HG03378 (cell line): ENCODE results near the gene TRAK1.

Experiments
- ATAC-seq: cut with Tn5 transposase; IDR thresholded peaks from one replicate; pipeline ENCODE4 v1.9.1; 2021; ENCODE audit warnings: mild to moderate bottlenecking, moderate library complexity; ENCODE audit not compliant: unreplicated experiment

TRAK1 gene

DNA sequence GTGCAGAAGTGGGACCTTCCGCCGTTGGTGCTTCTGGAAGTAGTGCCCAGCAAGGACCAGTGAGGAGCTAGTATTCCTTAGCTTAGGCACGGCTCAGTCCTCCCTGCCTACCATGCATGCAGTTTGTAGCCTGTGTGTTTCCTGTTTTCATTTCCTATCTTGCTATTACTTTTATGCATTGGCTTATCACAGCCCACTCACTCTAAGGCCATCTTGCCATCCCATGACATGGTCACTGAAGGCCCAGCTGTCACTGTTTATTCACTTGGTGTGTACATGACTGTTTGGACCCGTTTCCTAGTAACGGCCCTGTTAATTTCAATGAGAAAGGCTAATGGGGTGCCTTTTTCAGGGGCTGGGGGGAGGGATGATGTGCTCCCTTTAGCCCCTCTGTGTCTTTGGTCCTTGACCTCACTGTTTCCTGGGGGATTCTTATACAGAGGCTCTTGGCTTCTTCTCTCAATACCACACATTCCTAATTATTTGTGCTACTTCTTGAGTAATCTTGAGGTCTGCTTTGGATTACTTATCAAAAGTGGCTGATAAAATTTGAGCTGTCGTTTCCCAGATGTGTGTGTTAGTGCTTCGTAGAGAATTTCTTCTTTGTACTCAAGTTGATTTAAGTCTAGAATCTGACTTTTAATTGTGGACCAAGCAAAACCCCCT, 24.5 kb upstream of the TRAK1 start:
- no peak for ATAC-seq

DNA sequence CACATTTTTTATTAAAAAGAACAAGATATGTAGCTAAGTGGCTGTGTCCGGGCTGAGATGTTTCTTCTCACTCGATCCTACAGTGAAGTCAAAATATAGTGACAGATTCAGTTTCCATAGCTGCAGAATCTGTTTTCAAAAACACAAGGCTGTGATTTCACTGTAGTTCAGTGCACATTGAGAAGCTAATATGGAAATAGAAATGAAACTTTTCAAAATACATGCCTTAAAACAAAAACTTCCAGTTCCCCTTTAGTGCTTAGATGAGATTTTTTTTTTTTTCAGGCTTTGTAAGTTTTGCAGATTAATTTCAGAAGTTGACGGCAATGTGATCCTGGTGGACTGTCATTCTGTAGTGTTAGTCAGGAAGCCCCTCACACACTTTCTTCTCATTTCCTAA, 23.8 kb upstream of the TRAK1 start:
- peak; percentile 88 for ATAC-seq

DNA sequence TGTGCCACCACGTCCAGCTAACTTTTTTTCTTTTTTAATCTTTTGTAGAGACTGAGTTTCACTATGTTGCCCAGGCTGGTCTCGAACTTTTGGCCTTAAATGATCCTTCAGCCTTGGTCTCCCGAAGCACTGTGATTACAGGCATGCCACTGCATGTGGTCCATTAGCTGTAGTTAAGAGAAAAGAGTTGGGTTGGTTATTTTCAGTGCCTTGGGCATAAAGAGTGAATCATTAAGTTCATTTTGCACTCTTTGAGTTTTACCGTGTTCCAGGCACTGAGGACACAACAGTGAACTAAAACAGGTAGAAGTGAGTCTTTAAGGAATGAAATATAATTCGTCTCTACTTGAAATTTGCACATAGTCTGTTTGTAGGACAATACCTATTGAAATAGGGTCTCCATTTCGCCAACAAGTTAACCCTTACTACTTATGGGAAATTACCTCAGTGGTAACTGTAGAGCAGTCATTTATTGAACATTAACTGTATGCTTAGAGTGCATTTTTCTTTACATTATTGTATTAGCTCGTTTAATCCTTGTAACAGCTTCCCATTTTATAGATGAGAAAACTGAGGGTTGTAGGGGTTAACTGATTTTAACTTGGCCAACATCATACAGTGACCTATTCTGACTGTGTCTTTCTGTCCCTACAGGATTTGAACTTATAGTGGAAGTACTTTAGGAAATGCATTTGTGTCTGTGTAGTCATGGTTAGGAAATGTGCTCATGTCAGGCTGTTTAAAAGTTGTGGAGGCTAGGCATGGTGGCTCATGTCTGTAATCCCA, 22.7 kb upstream of the TRAK1 start:
- no peak for ATAC-seq

DNA sequence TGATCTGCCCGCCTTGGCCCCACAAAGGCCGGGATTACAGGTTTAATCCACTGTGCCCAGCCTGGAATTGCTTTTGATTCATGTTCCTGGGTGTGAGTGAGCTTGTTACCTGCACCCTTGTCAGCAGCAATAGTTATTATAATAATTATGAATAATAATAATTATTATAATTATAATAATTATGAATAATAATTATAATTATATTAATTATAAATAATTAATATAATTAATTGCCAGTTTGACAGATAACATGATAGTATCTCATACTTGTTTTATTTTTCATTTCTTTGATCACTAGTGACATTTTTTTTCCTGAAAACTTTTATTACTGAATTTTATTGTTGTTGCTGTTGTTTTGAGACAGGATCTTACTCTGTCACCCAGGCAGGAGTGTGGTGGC, 21.1 kb upstream of the TRAK1 start:
- ATAC-seq: no peak

DNA sequence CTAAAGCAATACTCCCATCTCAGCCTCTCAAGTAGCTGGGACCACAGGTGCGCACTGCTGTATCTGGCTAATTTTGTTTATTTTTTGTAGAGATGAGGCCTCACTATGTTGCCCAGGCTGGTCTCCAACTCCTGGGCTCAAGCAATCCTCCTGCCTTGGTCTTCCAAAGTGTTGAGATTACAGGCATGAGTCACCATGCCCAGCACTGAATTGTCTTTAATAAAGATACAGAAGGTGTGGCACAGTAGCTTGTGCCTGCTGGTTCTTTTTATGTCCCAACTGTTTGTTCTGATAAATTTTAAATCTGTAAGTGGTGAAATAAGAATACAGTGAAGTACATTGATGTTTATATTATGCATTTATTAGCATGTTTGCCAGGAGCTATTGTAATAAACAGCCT, 20.6 kb upstream of the TRAK1 start:
- no peak for ATAC-seq

DNA sequence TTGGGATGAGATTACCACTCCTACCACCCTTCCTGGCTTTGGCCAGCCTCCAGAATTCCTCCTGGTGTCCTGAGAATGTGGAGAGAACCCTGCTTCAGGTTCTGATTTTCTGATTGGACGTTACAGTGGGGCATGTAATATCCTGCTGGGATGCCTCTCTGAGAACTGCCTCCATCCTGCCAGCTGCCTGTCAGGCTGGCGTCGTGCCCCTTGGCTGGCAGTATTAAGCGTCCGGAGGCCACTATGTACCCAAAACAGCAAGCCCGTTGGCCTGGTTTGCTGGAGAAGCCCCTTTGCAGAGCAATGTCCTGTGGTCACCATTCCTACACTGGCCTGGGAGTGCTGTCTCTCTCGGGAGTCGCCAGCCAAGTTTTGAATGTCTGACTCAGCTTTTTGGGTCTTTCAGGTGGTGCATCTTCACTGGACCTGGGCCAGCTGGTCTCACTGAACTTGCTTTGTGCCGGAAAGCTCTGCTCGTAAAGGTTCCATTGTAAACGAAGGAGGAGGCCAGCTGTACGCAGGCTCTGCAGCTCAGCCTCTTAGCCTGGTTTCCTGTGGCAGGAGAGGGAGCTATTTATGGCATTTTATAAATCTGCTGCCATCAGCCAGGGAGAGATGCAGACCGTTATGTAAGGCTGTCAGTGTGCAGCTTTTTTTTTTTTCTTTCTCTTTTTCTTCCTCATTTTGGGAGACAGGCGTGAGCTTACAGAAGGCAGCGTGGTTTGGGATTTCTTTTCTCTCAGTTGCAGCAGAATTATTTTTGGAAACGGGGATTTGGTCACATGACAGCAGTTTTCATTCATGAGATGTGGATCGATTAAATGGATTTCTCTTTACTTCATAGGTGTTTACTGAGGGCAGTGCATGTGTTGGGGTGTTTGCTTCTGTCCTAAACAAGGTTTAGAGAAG, 19.0 kb upstream of the TRAK1 start:
- ATAC-seq: no peak

DNA sequence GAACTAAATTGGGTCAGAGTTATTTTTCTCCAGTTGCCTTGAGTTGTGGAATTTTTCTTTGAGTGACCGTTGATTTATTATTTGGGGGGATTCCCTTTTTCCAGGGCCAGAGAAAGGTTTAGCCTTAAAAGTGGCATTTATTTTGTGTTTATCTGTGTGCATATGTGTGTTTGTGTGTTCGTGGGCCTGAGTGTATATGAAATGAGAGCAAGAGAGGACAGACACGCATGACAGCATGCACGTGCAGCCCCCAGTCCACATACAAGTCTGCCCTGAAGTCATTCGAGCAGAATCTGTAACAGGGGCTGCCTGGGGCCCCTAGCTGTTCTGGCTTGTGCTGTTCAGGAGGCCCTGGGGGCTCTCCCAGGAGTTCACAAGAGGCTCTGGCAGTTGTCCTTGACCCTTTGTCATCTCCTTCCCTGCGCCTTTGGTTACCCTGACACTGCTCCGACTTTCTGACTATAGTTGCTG, 18.3 kb upstream of the TRAK1 start:
- ATAC-seq: no peak

DNA sequence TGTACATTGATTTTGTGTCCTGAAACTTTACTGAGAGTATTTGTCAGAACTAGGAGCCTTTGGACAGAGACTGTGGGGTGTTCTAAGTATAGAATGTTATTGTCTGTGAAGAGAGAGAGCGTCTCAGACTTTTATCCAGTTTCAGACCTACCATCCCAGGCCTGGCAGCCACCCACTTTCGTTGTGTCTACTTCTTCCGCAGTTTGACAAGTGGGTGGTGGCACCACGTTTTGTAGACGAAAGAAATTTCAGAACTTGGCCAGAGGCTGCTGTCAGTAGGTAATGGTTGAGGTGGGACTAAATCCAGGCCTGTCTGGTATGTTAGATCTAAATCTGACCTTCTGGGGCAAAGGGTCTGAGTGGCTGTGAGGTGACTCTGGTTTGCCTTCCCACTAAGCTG, 13.4 kb upstream of the TRAK1 start:
- no peak for ATAC-seq

DNA sequence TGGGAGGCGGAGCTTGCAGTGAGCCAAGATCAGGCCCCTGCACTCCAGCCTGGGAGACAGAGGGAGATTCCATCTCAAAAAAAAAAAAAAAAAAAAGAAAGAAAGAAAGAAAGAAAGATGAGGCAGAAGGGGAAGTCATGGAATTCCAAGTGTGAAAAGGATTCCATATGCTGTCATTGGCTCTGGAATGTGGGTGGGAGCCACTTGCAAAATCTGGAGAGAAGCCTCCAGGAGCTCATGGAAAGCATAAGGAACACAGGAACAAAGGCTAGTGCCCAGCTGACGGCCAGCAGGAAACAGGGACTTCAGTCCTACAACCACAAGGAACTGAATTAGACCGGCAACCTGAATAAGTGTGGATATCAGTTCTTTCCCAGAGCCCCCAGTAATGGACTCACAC, 12.5 kb upstream of the TRAK1 start:
- ATAC-seq: no peak

DNA sequence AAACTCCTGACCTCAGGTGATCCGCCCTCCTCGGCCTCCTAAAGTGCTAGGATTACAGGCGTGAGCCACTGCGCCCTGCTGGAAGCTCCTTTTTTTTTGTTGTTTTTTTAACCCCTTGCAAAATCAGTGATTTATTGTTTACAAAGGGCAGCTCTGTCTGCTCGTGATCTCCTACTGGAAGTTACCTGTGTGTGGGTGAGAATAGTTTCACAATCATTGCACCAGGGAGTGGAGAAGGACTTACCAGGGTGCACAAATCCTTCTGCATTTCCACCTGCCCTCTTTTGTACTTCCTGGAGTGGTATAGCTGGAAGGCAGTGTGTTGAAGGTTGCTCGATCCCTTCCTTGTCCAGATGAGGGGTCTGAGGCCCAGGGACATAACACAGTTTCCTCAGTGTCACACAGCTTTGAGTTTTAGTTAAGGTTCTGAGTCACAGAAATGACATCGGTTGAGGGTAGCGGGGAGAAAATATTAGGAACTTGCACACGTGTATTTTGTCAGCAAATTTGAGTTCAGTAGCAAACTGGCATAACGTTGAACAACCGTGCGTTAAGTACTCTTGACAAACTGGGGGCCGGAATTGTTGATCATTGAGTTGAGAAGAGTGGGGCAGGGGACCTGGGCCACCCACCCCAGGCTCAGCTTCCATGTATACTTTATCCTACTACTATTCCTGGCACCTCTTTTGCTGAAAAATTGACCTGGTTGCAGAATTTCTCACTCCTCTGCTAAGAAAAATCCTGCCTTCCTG, 11.3 kb upstream of the TRAK1 start:
- ATAC-seq: no peak

DNA sequence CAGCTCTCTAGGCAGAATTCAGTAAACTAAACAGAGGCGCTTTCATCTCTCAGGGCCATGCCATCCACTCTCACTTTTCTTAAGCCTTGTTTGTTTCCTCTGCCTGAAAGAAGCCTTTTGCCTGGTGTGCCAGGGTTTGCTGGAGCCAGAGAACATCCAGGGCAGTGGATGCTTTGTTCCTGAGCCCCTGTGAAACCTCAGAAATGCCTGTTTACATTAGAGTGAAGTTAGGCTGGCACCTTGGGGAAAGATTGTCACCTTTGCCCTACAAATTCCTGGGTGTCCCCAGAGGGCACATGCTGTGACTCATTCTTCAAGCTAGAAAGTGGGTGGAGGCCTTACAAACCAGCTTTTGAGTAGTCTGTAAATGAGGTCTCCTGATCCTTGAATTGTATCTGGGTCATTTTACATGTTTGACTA, 10.7 kb upstream of the TRAK1 start:
- ATAC-seq: no peak

DNA sequence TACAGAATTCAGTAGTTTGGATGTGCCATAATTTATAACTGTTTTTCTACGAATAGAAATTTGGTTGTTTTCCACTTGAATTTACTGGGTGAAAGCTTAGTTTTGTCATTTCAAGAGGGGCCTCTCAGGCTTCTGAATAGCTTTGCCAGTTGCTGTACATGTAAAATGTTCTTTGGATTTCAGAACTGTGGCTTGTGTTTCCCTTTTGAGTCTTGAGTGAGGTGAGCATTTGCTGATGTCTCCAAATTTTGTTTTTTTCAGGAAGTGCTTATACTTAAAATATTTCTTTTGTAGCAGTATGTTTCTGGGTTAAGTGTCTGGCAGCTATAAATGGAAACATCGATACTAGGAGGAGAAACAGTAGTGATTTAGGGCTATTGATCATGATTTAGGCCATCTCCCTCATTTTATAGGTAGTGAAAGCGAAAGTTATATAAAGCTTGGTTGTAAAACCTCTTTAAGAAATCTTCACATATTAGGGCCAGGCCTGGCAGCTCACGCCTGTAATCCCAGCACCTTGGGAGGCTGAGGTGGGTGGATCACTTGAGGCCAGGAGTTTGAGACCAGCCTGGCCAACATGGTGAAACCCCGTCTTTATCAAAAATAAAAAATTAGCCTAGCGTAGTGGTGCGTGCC, 9.2 kb upstream of the TRAK1 start:
- no peak for ATAC-seq

DNA sequence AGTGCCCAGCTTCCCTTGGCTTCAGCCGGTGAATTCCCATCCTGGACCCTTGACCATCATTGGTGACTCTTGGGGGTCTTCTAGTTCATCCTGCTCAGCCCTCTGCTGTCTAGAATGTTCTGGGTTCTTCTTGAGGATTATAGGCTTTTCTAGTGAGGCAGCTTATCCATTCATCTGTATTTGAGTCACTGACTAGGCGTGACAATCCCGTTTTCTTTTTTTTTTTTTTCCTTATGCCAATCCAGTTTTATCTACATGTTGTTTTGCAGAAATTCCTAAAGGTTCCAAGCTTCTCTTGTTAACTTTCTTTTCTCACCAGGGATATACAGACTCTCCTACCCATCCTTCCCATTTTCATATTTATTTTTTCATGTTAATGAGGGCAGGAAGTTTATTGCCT, 6.6 kb upstream of the TRAK1 start:
- ATAC-seq: no peak

DNA sequence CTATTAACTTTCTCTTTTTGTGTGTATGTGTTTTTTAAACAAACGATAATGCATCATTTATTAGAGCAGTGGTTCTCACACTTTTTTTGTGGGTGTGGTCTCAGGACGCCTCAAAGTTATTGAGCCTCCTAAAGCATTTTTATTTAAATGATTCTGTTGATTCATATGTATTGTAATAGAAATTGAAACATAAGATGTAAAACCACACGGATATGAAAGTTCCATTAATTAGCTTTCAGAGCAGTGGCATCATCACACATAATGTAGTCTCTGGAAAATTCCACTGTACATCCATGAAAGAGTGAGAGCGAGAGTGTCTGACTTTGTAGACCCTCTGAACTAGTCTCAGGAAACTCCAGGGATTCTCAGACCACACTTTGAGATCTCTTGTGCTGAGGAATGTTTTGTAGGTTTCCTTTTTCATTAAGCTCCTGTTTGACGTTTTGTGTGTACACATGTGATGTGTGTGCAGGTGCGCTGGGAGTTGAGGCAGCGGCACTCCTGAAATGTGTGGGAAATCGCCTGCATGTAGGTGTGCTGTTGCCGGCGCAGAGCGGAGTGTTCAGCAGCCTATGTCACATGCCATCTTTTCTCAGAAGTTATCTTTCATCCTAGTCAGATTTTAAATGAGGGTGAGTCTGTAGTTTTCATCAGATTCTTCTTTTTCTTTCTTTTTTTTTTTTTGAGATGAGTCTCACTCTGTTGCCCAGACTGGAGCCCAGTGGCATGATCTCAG, 5.3 kb upstream of the TRAK1 start:
- no peak for ATAC-seq

DNA sequence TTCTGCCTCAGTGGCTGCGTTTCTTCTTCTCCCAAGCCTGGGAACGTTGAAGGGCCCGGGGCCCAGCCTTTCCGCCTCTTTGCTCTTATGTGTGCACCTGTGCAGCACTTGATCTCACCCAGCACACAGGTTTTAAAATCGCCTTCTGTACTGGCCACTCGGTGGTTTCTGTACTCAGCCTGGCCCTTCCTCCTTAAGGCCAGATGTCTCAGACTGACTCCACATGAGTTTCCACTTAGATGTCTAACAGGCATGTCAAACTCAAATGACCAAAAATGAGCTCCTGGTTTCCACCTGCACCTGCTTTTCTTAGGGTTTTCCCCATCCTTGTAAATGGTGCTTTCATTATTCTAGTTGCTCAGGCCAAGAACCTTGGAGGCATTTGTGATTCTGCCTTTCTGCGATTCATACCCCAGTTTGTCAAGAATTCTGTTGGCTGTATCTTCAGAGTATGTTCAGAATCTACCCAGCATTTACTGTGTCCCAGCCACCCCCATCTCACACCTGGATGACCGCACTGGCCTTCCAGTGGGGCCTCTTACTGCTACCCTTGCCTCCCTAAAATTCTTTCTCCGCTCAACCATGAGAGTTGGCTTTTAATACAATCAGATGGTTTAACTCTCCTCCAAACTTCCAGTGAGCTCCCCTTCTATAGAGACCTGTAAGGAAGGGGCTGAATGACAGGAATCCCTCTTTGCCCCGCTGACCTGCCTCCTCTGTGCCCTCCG, 2.2 kb upstream of the TRAK1 start:
- no peak for ATAC-seq

DNA sequence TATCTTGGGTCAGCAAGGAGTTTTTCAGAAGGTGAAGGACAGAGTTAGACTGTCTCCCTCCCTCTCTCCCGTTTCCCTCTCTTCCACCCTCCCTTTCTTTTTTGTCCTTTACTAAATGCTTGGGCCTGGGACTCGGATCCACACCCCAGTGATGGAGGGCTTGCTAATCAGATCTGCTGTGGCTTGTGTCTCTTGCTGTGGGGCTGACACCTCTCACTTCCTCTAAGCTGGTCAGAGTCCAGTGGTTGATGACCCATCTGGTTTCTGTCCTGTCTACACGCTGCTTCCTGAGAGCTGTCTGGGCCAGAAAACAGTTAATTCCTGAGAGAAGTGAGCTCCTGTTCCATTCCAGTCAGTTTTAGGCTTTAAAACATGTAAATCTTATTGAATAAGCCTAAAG, 849 bp downstream of the TRAK1 start:
- ATAC-seq: no peak

DNA sequence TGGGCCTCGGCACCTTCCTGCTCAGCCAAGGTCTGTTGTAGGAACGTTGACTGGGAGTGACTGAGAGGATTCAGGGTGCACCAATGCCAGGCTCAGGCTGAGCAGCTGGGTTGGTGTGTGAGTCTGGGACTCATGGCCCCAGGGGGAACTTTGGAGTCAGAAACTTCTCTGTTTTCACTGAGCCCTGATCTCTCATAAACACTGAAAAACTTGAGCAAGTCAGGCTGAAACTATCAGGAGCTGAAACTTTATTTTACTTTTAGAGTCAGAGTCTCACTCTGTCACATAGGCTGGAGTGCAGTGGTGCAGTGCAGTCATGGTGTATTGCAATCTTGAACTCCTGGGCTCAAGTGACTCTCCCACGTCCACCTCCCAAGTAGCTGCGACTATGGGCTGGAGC, 3.0 kb downstream of the TRAK1 start:
- no peak for ATAC-seq

DNA sequence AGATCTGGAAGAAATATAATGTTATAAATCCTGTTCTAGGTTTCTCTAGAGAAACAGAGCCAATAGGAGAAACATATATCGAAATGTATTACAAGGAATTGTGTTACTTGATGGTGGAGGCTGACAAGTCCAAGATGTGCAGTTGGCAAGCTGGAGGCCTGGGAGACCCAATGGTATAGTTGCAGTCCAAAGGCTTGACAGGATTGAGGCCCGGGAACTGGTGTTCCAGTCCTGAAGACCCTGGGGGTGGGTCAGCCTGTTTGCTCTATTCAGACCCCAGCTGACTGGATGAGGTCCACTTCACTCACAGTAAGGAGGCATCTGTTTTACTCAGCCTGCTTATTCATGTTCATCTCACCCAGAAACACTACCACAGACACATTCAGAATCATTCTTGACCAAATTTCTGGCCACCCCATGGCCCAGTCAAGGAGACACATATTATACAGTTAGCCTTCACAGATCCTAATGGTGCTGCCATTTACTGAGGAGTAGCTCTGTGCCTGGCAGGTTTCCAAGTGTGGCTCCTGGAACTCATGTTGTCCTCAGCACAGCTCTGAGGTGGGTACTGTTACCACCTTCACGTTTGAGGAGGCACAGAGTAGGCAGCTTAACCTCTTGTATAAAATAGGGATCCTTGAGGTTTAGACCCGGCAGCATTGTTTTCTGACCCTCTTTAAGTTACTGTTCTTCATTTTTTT, 3.7 kb downstream of the TRAK1 start:
- ATAC-seq: no peak
